ENCODE data around the gene IL1RAPL1. TPM values are rescaled to one million over a fixed set of nuclear protein-coding genes. Genes with fewer than 3 reads are reported as not detected.

Gene IL1RAPL1
- total RNA-seq, 2 donors from 2014 or later = 0.66 to 1.1 TPM

- Mint-ChIP-seq H3K4me1 (peaks cover 14% of the 10 kb centered on the region), H3K4me3 (no peak overlapping the region), H3K27me3 (ENCODE audit: insufficient read depth) (no peaks in the 10 kb centered on the region), H3K36me3 (ENCODE audit: low read depth) (no peaks in the 10 kb centered on the region), H3K27ac (no peak overlapping the region), H3K9me3 (no peaks in the 10 kb centered on the region)
- Histone ChIP-seq H3K4me3 (ENCODE audit: low read length) (no peak overlapping the region), H3K27me3 (ENCODE audit: control insufficient read depth, insufficient read depth, low read length, poor library complexity, severe bottlenecking) (no peaks in the 10 kb centered on the region), H3K9me3 (ENCODE audit: control insufficient read depth, low read length) (no peaks in the 10 kb centered on the region), H3K4me1 (ENCODE audit: control insufficient read depth, insufficient read depth, low read length) (no peaks in the 10 kb centered on the region), H3K36me3 (ENCODE audit: control insufficient read depth, insufficient read depth, low read length) (no peaks in the 10 kb centered on the region), H3K9ac (ENCODE audit: extremely low read depth, low read length, poor library complexity, severe bottlenecking) (no peak overlapping the region), H3K27ac (ENCODE audit: low read depth, low read length) (no peak overlapping the region)
- no peak for TF ChIP-seq CTCF (conservative IDR thresholded peaks at IDR 0.05)
- WGBS, 2 experiments (ENCODE audit: insufficient coverage in 1 of 2, insufficient read length in 1 of 2) = no CpG with 5 or more reads among the region's 2 CpGs
- DNase-seq = no peak
Measured at GRCh38 chrX:29872831-29873230, 1285.6 kb downstream of the IL1RAPL1 start.

- H3K4me3 ChIP-seq (ENCODE audit: low read length) = no peak overlapping the region
- peaks cover 14% of the 10 kb centered on the region for H3K4me1 Mint-ChIP-seq
- no peak overlapping the region for H3K9ac ChIP-seq (ENCODE audit: extremely low read depth, low read length, poor library complexity, severe bottlenecking)
- H3K36me3 Mint-ChIP-seq (ENCODE audit: low read depth) = no peaks in the 10 kb centered on the region
- H3K4me1 ChIP-seq (ENCODE audit: control insufficient read depth, insufficient read depth, low read length) = no peaks in the 10 kb centered on the region
- H3K27me3 Mint-ChIP-seq (ENCODE audit: insufficient read depth) = no peaks in the 10 kb centered on the region
- DNase-seq = no peak
- 89% methylated on average over 3 of the region's 4 CpGs; no CpG with 5 or more reads in 1 of the 2 experiments for WGBS, 2 experiments (ENCODE audit: insufficient coverage in 1 of 2, insufficient read length in 1 of 2)
- H3K9me3 Mint-ChIP-seq = no peaks in the 10 kb centered on the region
- no peaks in the 10 kb centered on the region for H3K36me3 ChIP-seq (ENCODE audit: control insufficient read depth, insufficient read depth, low read length)
- no peaks in the 10 kb centered on the region for H3K9me3 ChIP-seq (ENCODE audit: control insufficient read depth, low read length)
- H3K4me3 Mint-ChIP-seq = no peak overlapping the region
- no peak overlapping the region for H3K27ac Mint-ChIP-seq
- H3K27ac ChIP-seq (ENCODE audit: low read depth, low read length) = no peak overlapping the region
- no peaks in the 10 kb centered on the region for H3K27me3 ChIP-seq (ENCODE audit: control insufficient read depth, insufficient read depth, low read length, poor library complexity, severe bottlenecking)
- TF ChIP-seq CTCF (conservative IDR thresholded peaks at IDR 0.05) = no peak
Measured at GRCh38 chrX:29876733-29877132, 1289.5 kb downstream of the IL1RAPL1 start.

- Mint-ChIP-seq H3K9me3 (no peaks in the 10 kb centered on the region), H3K4me3 (no peak overlapping the region), H3K27ac (no peak overlapping the region), H3K36me3 (ENCODE audit: low read depth) (no peaks in the 10 kb centered on the region), H3K4me1 (peaks cover 7% of the 10 kb centered on the region), H3K27me3 (ENCODE audit: insufficient read depth) (no peaks in the 10 kb centered on the region)
- WGBS, 2 experiments (ENCODE audit: insufficient coverage in 1 of 2, insufficient read length in 1 of 2) = 91% methylated on average over 2 of the region's 3 CpGs; no CpG with 5 or more reads in 1 of the 2 experiments
- Histone ChIP-seq H3K36me3 (ENCODE audit: control insufficient read depth, insufficient read depth, low read length) (no peaks in the 10 kb centered on the region), H3K4me3 (ENCODE audit: low read length) (no peak overlapping the region), H3K27me3 (ENCODE audit: control insufficient read depth, insufficient read depth, low read length, poor library complexity, severe bottlenecking) (no peaks in the 10 kb centered on the region), H3K4me1 (ENCODE audit: control insufficient read depth, insufficient read depth, low read length) (no peaks in the 10 kb centered on the region), H3K9me3 (ENCODE audit: control insufficient read depth, low read length) (no peaks in the 10 kb centered on the region), H3K27ac (ENCODE audit: low read depth, low read length) (no peak overlapping the region), H3K9ac (ENCODE audit: extremely low read depth, low read length, poor library complexity, severe bottlenecking) (no peak overlapping the region)
- no peak for DNase-seq
- TF ChIP-seq CTCF (conservative IDR thresholded peaks at IDR 0.05) = no peak
Measured at GRCh38 chrX:29880977-29881376, 1293.7 kb downstream of the IL1RAPL1 start.
